GM18951 (cell line): Measurements from ENCODE around the gene FREM1.

Experiments
- POLR2A ChIP-seq: IDR thresholded peaks from 4 replicates; pipeline ENCODE4 v1.6.1; 2011; ENCODE audit warnings: mild to moderate bottlenecking; ENCODE audit not compliant: insufficient read length, insufficient read depth; ENCODE audit errors: extremely low read depth
- in situ Hi-C: fragments of 300-500 bp; cut with MboI; formaldehyde crosslinking; loops from one replicate; pipeline ENCODE4 v1.12.0; 2022; ENCODE audit warnings: low sequenced_read_pairs, mixed read lengths, inconsistent platforms; ENCODE audit not compliant: unreplicated experiment

FREM1 gene

DNA sequence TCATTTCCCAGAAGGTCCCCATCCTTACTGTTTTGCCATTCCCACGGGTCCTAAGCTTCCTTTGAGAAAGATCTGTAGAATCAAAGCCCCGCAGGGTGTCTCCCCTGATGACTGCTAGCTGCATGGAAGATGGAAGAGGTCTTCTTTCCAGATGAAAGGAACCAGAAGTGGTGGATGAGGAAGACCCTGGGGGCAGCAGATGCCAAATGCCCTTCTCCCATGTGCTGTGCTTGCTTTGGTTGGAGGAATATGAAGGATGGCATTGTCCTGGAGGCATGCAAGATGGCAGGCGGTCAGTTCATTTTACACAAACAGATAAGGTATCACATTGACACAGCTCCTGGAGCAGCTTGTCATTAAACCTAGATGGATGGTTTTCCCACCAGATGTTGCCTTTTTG, 161.9 kb downstream of the FREM1 start:
- in situ Hi-C loops: no loop called here
- no peak for TF ChIP-seq POLR2A

- in situ Hi-C loops: no loop called here
- no peak for TF ChIP-seq POLR2A
Observed at GRCh38 chr9:14747111-14747510, 163.1 kb downstream of the FREM1 start.

DNA sequence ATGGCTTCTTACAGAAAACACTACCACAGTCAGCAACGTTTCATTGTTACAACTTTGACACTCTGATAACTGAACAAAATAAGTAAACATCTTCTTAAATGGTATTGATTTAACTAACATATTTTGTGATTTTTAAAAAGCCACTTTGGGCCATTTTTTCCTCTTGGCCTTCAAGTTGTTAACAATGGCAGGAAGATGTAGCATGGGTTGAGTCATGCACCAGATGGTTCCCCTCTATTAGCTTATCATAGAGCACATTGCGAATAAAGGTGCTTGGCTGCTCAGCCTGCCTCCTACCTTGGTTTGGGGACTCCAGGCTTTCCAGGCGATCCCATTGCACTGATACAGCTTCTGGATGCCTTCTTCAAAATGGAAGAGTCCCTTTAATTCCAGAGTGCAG, 163.6 kb downstream of the FREM1 start:
- in situ Hi-C loops: no loop called here
- TF ChIP-seq POLR2A: no peak

- no peak for TF ChIP-seq POLR2A
- in situ Hi-C loops: no loop called here
Observed at GRCh38 chr9:14744768-14745167, 165.5 kb downstream of the FREM1 start.

DNA sequence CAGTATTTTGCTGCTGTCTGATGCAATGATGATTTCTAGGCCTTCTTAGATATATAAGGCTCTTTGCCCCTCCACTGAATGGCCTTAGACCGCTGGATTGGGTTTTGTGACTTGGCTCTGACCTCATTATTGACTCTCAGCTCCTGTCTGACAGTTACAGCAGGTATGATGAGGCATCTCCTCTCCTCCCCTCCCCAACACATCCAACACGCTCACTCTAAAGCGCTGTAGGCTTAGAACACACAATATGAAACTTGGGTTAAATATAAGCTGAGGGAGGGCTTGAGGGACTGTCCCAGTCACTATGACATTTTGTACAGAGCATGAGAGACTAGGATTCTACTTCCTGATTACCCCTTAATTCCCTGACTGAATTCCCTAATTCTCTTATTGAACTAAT, 168.9 kb downstream of the FREM1 start:
- in situ Hi-C loops: no loop called here
- TF ChIP-seq POLR2A: no peak

DNA sequence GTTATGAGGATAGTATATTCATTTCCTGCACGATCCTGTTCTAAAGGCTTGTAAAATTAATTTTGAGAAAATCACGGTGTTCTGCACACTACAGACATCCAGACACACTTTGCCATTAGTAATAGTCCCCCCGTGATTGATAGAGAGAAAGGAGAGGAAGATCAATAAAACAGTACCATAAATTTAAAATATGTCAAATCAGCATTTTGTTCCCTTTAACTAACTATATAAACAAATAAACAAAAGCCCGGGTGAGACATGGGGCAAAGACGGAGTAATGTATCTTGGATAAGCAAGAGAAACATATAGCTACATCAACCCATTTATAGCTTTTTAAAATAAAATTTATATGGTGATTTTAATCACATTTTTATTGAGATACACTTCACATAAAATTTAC, 177.1 kb downstream of the FREM1 start:
- no peak for TF ChIP-seq POLR2A
- in situ Hi-C loops: no loop called here

DNA sequence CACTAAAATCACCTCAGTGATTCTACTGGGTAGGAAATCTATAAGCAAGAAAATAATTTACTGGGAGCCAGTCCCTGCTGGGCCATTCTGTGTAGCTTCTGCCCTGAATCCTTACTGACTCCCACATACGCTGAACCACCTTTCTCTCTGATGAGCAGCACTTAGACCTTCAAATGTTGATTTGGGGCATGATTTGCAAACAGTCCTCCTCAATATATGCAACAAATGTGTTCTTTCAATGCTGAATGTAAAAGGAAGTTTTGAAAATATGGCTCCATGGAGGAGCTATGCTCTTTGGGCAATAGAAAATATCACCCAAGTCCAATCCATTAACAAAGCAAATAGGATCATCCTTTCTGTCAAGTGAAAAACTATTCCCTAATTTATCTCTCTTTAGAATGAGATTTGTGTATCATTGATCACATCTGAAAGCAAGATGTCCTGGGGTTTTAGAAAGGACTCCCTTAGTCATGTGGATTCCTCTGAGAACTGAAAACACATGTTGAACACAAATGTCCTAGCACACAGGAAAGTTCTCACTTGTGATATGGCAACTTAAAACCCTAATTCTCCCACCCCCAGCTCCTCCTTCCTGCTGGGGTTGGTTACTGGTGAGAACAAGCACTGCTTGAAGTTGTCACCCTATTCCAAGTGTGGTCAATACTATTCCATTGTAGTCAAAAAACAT, 178.8 kb downstream of the FREM1 start:
- TF ChIP-seq POLR2A: no peak
- in situ Hi-C loops: no loop called here

DNA sequence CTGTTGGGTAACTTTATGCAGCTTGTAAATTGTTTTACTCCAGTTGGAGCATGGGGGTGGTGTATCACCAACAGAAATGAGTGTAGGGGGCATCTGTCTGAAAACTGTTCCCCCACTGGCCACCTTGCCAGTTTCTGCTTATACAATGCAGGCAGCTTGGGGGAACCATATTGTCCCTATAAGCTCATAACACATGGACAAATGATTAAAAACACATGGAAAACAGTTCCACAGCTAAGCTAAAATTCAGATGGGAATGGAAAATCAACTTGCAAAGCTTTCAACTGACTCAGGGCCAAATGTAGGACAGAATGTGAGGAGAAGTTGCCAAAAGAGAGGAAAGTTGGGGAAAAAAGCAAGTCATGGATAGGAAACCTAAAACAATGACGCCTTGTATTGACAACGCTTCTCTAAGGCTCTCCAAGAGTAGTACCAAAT, 179.7 kb downstream of the FREM1 start:
- TF ChIP-seq POLR2A: no peak
- in situ Hi-C loops: no loop called here

- TF ChIP-seq POLR2A: no peak
- in situ Hi-C loops: no loop called here
Observed at GRCh38 chr9:14723301-14723700, 186.9 kb downstream of the FREM1 start.

DNA sequence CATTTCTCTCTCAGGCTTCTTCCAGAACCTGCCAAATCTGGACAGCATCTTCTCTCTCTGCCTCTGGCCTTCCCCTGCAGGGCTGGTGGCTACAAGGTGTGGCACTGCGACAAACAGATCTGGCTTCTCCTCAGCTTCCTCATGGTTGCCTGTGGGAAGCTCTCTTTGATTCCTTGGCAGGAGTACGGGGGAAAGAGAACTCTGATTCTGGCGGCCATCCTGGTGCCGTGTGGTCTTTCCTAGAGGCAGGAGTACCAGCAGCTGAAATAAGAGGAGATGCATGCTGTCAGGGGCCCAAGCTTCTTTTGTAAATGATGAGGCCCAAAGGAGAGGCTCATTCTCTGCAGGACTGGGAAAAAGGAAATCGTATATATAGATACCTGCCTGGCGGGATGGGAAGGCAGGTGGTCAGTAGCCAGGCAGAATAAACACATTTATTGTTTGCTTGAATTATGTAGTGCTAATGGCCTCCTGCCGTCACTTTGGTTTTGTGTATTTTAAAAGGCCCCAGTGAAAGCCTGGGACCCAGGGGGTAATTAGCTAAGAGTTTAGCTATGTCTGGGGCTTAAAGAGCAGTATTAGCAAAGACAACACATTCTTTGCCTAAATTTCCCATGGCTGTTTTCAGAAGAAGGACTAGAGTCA, 187.7 kb downstream of the FREM1 start, which contains the start of gene CER1:
TSS of gene CER1 (minus strand) at position 343 of the 645 bp plus-strand sequence. CDS start at position 282, 61 bp downstream.
- TF ChIP-seq POLR2A: no peak
- in situ Hi-C loops: no loop called here

GRCh38 chr9:14719231-14719923, 190.9 kb downstream of the FREM1 start:
- in situ Hi-C loops: no loop called here
- TF ChIP-seq POLR2A: no peak

GRCh38 chr9:14715102-14715501, 195.1 kb downstream of the FREM1 start:
- in situ Hi-C loops: no loop called here
- no peak for TF ChIP-seq POLR2A

- in situ Hi-C loops: no loop called here
Observed at GRCh38 chr9:14713187-14713767, 197.0 kb downstream of the FREM1 start.

GRCh38 chr9:14710804-14711203, 199.4 kb downstream of the FREM1 start:
- in situ Hi-C loops: no loop called here
- TF ChIP-seq POLR2A: no peak

More at GRCh38 chr9:14713187-14713767, 197.0 kb downstream of the FREM1 start:
- no peak for TF ChIP-seq POLR2A
